Measurements from ENCODE around the gene YES1.

Gene YES1

DNA sequence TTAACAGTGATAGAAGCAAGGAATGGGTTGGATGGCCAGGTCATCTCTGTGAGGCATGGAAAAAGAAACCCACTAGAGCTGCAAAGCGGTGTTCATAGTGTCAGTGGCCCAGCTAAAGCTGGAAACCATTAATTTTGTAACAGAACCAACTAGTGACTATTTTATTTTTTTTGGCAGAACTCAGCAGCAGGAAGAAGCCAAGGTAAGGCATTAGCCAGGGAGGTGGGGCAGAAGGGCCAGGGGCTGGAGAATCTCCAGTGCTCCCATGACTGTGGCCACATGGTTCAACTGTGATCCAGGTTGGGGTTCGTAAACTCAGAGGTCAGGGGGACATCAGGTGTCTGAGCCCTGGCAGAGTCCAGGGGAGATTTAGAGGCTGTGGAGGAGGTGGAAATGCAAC, 25.9 kb upstream of the YES1 start:
- Mint-ChIP-seq H3K9me3 (no peaks in the 10 kb centered on the region), H3K36me3 (ENCODE audit: low read depth) (no peaks in the 10 kb centered on the region), H3K27ac (peak overlapping the region in 1 of 3 experiments; percentile 10), H3K4me3 (no peak overlapping the region), H3K4me1 (peaks cover 10% of the 10 kb centered on the region), H3K27me3 (ENCODE audit: low read depth) (peaks cover 21% of the 10 kb centered on the region)
- TF ChIP-seq, protein P1, sequence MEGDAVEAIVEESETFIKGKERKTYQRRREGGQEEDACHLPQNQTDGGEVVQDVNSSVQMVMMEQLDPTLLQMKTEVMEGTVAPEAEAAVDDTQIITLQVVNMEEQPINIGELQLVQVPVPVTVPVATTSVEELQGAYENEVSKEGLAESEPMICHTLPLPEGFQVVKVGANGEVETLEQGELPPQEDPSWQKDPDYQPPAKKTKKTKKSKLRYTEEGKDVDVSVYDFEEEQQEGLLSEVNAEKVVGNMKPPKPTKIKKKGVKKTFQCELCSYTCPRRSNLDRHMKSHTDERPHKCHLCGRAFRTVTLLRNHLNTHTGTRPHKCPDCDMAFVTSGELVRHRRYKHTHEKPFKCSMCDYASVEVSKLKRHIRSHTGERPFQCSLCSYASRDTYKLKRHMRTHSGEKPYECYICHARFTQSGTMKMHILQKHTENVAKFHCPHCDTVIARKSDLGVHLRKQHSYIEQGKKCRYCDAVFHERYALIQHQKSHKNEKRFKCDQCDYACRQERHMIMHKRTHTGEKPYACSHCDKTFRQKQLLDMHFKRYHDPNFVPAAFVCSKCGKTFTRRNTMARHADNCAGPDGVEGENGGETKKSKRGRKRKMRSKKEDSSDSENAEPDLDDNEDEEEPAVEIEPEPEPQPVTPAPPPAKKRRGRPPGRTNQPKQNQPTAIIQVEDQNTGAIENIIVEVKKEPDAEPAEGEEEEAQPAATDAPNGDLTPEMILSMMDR (IDR thresholded peaks at IDR 0.05; ENCODE audit: unreplicated experiment in 3 of 3): no peak

DNA sequence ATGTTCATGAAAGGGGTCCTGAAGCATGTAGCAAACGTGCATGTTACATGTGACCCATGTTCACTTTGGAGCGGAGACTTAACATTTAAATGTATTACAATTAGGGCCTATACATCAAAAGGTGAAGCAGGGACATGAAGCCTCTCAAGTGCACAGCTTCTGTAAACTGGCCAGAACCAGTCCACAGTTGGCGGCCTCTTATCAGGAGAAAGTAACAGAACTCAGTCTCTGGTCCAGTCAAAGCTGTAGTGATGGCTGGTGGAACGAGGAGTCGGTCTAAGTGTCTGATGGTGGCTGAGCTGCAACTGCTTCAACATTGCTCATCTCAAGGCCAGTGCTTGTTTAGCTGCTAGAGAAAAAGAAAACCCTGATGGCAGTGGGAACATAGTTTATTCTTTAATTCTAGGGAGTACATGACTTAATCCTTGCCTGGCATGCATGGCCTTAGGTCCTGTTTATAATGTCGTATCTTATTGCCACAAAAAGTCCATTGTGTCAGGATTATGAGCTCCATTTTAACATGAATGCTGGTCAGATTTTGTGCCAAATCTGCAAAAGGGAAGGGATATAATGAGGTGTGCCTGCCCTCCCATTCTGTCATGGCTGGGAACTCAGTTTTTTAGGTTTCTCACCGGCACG, 22.2 kb upstream of the YES1 start:
- Mint-ChIP-seq H3K9me3 (no peaks in the 10 kb centered on the region), H3K4me3 (no peak overlapping the region), H3K4me1 (peaks cover 19% of the 10 kb centered on the region), H3K27ac (no peak overlapping the region), H3K27me3 (ENCODE audit: low read depth) (peaks cover 13% of the 10 kb centered on the region), H3K36me3 (ENCODE audit: low read depth) (no peaks in the 10 kb centered on the region)
- TF ChIP-seq, protein P1 (IDR thresholded peaks at IDR 0.05; ENCODE audit: unreplicated experiment in 3 of 3): no peak

DNA sequence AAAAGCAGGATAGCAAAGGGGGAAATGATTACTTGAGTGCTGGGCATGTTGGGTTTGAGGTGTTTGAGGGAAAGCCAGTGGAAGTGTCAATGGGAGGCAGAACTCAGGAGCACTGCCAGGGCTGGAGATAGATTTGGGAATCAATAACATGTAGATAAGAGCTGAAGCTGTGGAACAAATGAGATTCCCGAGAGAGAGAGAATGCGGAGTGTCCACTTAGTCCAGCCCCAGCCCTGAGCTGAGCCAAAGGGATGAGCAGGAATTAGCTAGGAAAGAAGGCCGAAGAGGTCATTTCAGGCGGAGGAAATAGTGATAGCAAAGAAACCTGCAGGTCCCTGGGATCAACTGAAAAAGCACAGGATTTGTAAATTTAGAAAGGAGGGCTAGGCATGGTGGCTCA, 21.2 kb upstream of the YES1 start:
- H3K4me3 Mint-ChIP-seq: no peak overlapping the region
- TF ChIP-seq, protein P1 (IDR thresholded peaks at IDR 0.05; ENCODE audit: unreplicated experiment in 3 of 3): no peak
- H3K4me1 Mint-ChIP-seq: peaks cover 18% of the 10 kb centered on the region
- H3K9me3 Mint-ChIP-seq: no peaks in the 10 kb centered on the region
- H3K27me3 Mint-ChIP-seq (ENCODE audit: low read depth): peaks cover 9% of the 10 kb centered on the region
- peak overlapping the region in 1 of 3 experiments; percentile 3 for H3K27ac Mint-ChIP-seq
- H3K36me3 Mint-ChIP-seq (ENCODE audit: low read depth): no peaks in the 10 kb centered on the region

DNA sequence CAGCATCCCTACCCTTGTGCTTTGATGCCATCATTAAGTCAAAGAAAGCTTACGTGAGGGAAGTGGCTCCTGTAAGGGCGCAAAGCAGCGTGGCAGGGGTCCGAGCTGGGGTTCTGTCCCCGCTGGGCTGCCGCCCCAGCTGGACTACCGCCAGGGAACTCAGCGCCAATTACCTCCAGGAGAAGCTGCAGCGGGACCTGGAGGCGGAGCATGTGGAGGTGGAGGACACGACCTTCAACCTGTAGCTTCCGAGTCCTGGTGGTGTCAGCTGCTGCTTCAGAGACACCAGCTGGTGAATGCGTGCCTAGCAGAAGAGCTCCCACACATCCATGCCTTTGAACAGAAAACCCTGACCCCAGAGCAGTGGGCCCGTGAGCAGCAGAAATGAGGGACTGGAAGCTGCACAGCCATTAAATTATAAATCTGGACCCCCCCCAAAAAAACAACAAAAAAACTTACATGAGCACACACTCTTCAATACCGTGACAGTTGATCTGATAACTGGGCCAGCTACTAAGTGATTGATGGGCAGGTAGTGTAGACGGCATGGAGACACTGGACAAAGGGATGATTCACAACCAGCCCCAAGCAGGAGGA, 20.1 kb upstream of the YES1 start:
- H3K36me3 Mint-ChIP-seq (ENCODE audit: low read depth): no peaks in the 10 kb centered on the region
- TF ChIP-seq, protein P1 (IDR thresholded peaks at IDR 0.05; ENCODE audit: unreplicated experiment in 3 of 3): no peak
- no peak overlapping the region for H3K27ac Mint-ChIP-seq
- H3K4me1 Mint-ChIP-seq: peaks cover 12% of the 10 kb centered on the region
- peaks cover 4% of the 10 kb centered on the region for H3K27me3 Mint-ChIP-seq (ENCODE audit: low read depth)
- H3K4me3 Mint-ChIP-seq: no peak overlapping the region
- no peaks in the 10 kb centered on the region for H3K9me3 Mint-ChIP-seq

DNA sequence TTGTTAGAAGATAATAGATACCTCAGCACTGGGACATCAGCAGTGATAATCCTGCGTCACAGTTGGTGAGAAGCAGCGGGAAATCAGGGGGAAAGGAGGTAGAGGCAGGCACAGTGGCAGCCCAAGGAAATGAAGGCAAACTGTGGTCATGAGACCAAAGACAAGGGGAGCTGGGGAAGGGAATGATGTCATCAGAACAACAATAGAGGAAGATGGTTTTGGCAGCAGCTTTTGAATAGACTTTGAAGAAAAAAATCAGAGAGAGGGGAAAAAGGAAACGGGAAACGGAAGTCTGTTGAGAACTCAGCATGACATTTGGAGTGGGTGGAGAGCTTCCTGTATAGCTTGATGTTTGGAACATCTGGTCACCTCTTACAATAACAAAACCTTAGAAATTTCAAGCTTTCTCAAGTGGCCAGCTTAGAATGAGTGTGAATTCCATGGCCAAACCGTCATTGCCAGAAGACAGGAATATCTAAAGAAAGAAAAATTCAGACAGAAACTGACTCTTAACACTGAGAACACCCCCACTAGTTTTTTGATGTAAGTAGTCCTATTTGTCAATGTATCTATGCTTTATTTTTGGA, 18.4 kb upstream of the YES1 start:
- Mint-ChIP-seq H3K4me3 (peak overlapping the region in 1 of 3 experiments; percentile 12), H3K27me3 (ENCODE audit: low read depth) (peaks cover 4% of the 10 kb centered on the region), H3K36me3 (ENCODE audit: low read depth) (no peaks in the 10 kb centered on the region), H3K27ac (peak overlapping the region; percentile 7 to 70 (median 34)), H3K9me3 (no peaks in the 10 kb centered on the region), H3K4me1 (peaks cover 12% of the 10 kb centered on the region)
- TF ChIP-seq, protein P1 (IDR thresholded peaks at IDR 0.05; ENCODE audit: unreplicated experiment in 3 of 3): no peak
